Measurements from ENCODE around the gene UPK3BL1.
"Not testable (repeated sequence)": the region's sequence is repeated elsewhere in the genome, so short reads cannot be mapped to it uniquely, and the experiment has no call there.

GRCh38 chr7:102611675-102612325 is 30.8 kb downstream of the UPK3BL1 start:
- TF ChIP-seq FOXM1 (IDR thresholded peaks at IDR 0.05; ENCODE audit: borderline replicate concordance); ARNT (IDR thresholded peaks at IDR 0.05); CTBP1 (IDR thresholded peaks at IDR 0.05; ENCODE audit: borderline replicate concordance); TARDBP (IDR thresholded peaks at IDR 0.05); NFRKB (IDR thresholded peaks at IDR 0.05); SP1 (IDR thresholded peaks at IDR 0.05); ELF4 (IDR thresholded peaks at IDR 0.05): not testable (repeated sequence)

Data from HEK293T (cell line).